Measurements from ENCODE around the gene TAF3.

The TAF3 gene

GRCh38 chr10:8059191-8059936, 241.1 kb downstream of the TAF3 start:
- no peak for DNase-seq (ENCODE audit: low spot score)

DNA sequence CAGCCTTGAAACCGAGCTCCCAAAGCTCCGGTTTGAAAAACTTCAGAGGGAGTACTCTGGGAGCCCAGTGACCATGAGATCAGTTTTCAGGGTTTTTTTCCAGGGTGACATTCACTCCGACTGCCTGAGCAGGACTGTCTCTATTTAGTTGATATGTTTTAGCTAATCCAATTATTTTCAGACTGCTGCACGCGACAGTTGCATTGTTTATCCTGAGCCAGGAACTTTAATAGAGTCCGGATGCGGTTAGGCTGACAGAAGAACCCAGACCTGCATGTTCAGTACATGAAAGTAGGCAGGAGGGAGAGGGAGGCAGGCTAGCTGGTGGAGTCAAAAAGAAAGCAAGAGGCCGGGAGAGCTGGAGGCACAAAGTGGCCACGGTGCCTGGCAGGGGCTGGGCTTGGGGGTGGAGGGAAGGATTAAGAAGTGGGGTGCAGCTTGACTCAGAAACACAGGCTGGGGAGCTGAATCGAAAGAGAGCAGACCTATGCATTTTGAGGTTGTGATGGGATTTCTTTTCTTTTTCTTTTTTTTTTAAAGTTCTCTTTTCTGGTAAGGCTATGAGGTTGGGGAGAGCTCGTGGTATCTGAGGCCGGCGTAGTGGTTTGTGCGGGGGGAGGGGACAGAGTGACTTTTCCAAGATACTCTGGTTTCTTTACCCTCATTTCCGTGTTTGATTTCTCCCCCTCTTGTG, 241.9 kb downstream of the TAF3 start:
- no peak for DNase-seq (ENCODE audit: low spot score)

- DNase-seq (ENCODE audit: low spot score), result no peak
Measured at GRCh38 chr10:8060704-8061121, 242.4 kb downstream of the TAF3 start.

GRCh38 chr10:8061274-8062211, 243.2 kb downstream of the TAF3 start:
- no peak for DNase-seq (ENCODE audit: low spot score)

GRCh38 chr10:8063128-8063908, 245.0 kb downstream of the TAF3 start:
- no peak for DNase-seq (ENCODE audit: low spot score)

DNA sequence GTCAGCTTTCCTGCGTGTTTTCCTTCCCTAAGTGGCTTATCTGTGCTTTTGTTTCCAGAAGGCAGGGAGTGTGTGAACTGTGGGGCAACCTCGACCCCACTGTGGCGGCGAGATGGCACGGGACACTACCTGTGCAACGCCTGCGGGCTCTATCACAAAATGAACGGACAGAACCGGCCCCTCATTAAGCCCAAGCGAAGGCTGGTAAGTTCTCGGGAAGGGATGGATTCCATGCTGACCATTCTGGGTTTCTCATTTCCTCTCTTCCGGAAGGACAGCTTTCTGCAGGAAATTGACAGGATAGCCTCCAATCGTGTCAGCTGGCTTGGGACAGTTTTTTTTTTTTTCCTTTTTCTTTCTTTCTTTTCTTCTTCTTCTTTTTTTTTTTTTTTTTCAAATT, 245.6 kb downstream of the TAF3 start:
- DNase-seq (ENCODE audit: low spot score), result no peak

DNA sequence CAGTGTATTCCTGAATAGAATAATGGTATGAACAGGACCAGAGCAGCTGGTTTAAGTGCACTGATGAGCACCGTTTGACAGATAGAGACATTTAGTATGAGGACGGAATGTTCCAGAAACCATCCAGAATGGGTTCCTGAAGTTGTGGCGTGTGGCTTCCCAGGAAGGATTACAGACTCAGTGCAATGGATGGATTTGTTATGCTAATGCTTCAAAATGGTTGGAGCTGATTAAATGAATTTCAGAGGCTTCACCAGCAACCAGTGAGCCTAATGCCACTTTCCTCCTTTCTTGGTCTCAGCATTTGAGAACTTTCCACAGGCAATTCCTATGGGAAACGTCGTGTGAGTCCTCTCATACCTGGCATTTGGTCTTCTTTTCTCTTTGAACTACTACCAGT, 246.1 kb downstream of the TAF3 start:
- DNase-seq (ENCODE audit: low spot score), result no peak

DNA sequence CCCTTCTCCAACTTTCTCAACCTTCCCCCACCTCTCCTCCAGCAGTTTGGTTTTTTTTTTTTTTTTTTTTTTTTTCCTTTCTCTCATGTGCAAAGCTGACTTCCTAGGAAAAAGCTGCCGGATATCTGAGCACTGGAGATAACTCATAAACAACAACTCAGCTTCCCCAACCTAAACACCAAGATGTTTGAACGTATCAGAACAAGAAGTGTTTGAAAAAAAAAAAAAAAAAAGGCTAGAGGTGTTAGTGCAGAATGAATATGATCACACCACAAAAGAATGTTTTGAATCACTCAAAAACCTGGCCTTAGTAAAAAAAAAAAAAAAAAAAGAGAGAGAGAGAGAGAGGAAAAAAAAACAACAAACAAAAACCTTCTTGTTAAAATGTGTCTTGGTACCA, 247.3 kb downstream of the TAF3 start:
- no peak for DNase-seq (ENCODE audit: low spot score)

- DNase-seq (ENCODE audit: low spot score), result no peak
Measured at GRCh38 chr10:8066124-8066523, 247.8 kb downstream of the TAF3 start.

All from LoVo (cell line).